Heart left ventricle (tissue), 16 donors: Measurements from ENCODE around the gene GPR137C. TPM values are rescaled to one million over a fixed set of nuclear protein-coding genes. Genes with fewer than 3 reads are reported as not detected.

Experiments
- ATAC-seq, 4 donors: fragments of 200-7000 bp; cut with Tn5 transposase; one replicate each; pipeline ENCODE4 v1.9.1; 2020 to 2022; ENCODE audit warnings: moderate library complexity in 4 of 4, mild to moderate bottlenecking in 3 of 4, moderate number of reproducible peaks in 1 of 4
- DNase-seq, 5 donors: peaks; one replicate each; pipeline ENCODE4 v3.0.0-alpha.2; 2020
- H3K27ac ChIP-seq, 12 donors: fragments of 200-600 bp; sonication (generic) in 4 of 12; one replicate each; pipeline versions ENCODE4 v1.5.0 to v1.8.0; 2016 to 2022; ENCODE audit warnings: mild to moderate bottlenecking in 2 of 12
- H3K27me3 ChIP-seq, 9 donors: fragments of 200-600 bp; sonication (generic) in 2 of 9; one replicate each; pipeline versions ENCODE4 v1.5.1 to v1.8.0; 2016 to 2022; ENCODE audit warnings: mild to moderate bottlenecking in 3 of 9
- H3K36me3 ChIP-seq, 9 donors: fragments of 200-600 bp; sonication (generic) in 2 of 9; one replicate each; pipeline versions ENCODE4 v1.5.0 to v1.8.0; 2018 to 2022; ENCODE audit warnings: mild to moderate bottlenecking in 2 of 9
- H3K4me1 ChIP-seq, 12 donors: fragments of 200-600 bp; sonication (generic) in 4 of 12; one replicate each; pipeline versions ENCODE4 v1.5.0 to v1.8.0; 2016 to 2022; ENCODE audit warnings: mild to moderate bottlenecking in 3 of 12
- H3K4me3 ChIP-seq, 12 donors: fragments of 200-600 bp; sonication (generic) in 4 of 12; one replicate each; pipeline versions ENCODE4 v1.5.0 to v1.8.0; 2017 to 2022; ENCODE audit warnings: mild to moderate bottlenecking in 9 of 12, moderate library complexity in 4 of 12
- H3K9me3 ChIP-seq, 12 donors: fragments of 200-600 bp; sonication (generic) in 4 of 12; one replicate each; pipeline versions ENCODE4 v1.5.0 to v1.8.0; 2016 to 2022; ENCODE audit warnings: mild to moderate bottlenecking in 1 of 12
- POLR2A ChIP-seq, 2 donors: fragments of 450-650 bp; IDR thresholded peaks; one replicate each; pipeline ENCODE4 v1.6.1; 2017; ENCODE audit warnings: antibody characterized with exemption in 2 of 2, mild to moderate bottlenecking in 2 of 2, moderate library complexity in 2 of 2
- WGBS, 4 donors: extraction: QIAGEN DNeasy Blood & Tissue Kit in 2 of 4; methylation state at CpG; one replicate each; pipeline versions ENCODE4 v1.1.5 to v1.1.7; 2013 to 2018; 5-methylcytosine and 5-hydroxymethylcytosine counted together
- intact Hi-C, 10 donors: fragments of 100-400 bp; cut with DNase I; formaldehyde crosslinking; loops; one replicate each; pipeline versions ENCODE4 v1.11.1 to v1.14.2; 2022
- polyA plus RNA-seq, 2 donors: library from polyadenylated mRNA; stranded (reverse); fragments of 200-250 nt; gene quantifications; one replicate each; pipeline ENCODE4 v1.2.3, GENCODE V29; 2013
- total RNA-seq, 9 donors: library from RNA; depleted of rRNA in 2 of 9; stranded (reverse); fragments of >200 nt in 2 of 9; fragmentation: NEBNext Ultra II Directional in 3 of 9; extraction: Animal tissue kit (Norgen Biotek cat#: 25700) in 3 of 9; gene quantifications; one replicate each; pipeline versions ENCODE4 v1.1.0 to v1.2.4, GENCODE V29; 2016 to 2023
- TF ChIP-seq, protein P1 (sequence below), 12 donors: fragments of 200-600 bp; sonication (generic) in 4 of 12; IDR thresholded peaks; one replicate each; pipeline versions ENCODE4 v1.5.0 to v1.8.0; 2018 to 2022; ENCODE audit warnings: antibody characterized with exemption in 12 of 12, mild to moderate bottlenecking in 5 of 12
- donor health status: ischemic (EF 13 %, LVEDD 7.1; RV severe dilation, severe dysfunction).
- donor health status: healthy with polysubstance abuse.
- donor health status: DM: no; HTN: yes; CAD: no.
- donor health status: DM: no; HTN: no; CAD: no.
- donor health status: ischemic (EF 25% LVEDD 6.9; RV normal size, moderate dysfunction).
- donor health status: ischemic (EF 25% LVEDD 5.7; RV mildly dilated, moderate dysfunction).
- donor health status: healthy.
- donor health status: DM: yes; HTN: yes; CAD: no.
- donor health status: ischemic (EF 35%, LVEDD 5.7; RV mildly dilated, moderate dysfunction).
- donor health status: nonischemic (EF 11% LVEDD 7.7; RV severe dilation, severe dysfunction).
- donor health status: DM: yes; HTN: yes; CAD: no.
- donor health status: PGD.
- donor health status: ischemic (EF 29% LVEDD 5.4; RV normal size, mild dysfunction).
- donor health status: nonischemic (EF 23%, LVEDD 6.1; RV moderate dilation, normal function).

Gene GPR137C
- total and polyA plus RNA-seq, 11 donors, result 0.61 to 1.9 (median 1.1) TPM

DNA sequence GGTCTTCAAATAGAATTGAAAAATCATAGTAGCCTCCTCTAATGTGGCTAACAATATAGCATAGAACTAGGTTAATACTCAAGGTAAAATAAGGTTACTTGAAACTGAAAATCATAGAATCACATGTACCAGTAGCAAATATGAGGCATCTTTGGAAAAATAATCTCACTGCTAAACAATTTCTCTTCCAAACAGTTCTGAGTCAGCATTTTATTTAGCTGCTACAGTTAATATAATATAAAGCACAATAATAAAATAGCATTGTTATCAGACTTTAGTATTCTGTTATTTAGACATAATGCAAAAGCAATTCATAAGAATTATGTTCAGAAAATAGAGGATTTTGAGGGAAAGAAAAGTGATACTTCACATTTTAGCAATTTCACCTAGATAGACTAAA lies 107.7 kb downstream of the GPR137C start:
- H3K4me3 ChIP-seq, result no peak overlapping the region
- H3K4me1 ChIP-seq, result no peaks in the 10 kb centered on the region
- DNase-seq (no peak), ATAC-seq (no peak)
- H3K27ac ChIP-seq, result no peak overlapping the region
- no peak for TF ChIP-seq POLR2A (IDR thresholded peaks at IDR 0.05)
- TF ChIP-seq, protein P1, sequence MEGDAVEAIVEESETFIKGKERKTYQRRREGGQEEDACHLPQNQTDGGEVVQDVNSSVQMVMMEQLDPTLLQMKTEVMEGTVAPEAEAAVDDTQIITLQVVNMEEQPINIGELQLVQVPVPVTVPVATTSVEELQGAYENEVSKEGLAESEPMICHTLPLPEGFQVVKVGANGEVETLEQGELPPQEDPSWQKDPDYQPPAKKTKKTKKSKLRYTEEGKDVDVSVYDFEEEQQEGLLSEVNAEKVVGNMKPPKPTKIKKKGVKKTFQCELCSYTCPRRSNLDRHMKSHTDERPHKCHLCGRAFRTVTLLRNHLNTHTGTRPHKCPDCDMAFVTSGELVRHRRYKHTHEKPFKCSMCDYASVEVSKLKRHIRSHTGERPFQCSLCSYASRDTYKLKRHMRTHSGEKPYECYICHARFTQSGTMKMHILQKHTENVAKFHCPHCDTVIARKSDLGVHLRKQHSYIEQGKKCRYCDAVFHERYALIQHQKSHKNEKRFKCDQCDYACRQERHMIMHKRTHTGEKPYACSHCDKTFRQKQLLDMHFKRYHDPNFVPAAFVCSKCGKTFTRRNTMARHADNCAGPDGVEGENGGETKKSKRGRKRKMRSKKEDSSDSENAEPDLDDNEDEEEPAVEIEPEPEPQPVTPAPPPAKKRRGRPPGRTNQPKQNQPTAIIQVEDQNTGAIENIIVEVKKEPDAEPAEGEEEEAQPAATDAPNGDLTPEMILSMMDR (IDR thresholded peaks at IDR 0.05), result no peak
- H3K36me3 ChIP-seq, result peaks cover 0 to 70% (median 46%) of the 10 kb centered on the region in 9 donors
- intact Hi-C loops, result no loop called here
- H3K9me3 ChIP-seq, result no peaks in the 10 kb centered on the region
- H3K27me3 ChIP-seq, result no peaks in the 10 kb centered on the region

DNA sequence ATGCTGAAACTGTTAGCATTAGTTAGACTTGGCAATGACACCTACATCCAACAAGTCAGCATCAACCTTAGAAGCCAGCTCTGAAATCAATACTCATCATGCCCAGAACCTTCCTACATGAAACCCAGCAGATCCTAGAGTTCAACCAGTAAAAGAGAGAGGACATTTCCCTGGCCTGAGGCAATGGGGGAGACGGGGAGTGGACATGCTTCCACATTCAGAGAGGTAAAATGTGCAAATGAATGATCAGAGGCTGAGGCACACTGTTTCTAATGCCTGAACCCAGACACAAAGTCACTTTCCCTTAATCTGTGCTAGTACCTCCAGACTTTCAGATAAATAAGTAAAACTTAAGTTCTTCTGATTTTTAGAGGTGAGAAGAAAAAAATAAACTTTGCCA lies 108.2 kb downstream of the GPR137C start:
- H3K9me3 ChIP-seq, result no peaks in the 10 kb centered on the region
- 91 to 100% (median 96%) methylated on average over 1 of the region's 1 CpG for WGBS, 4 donors
- H3K4me3 ChIP-seq, result no peak overlapping the region
- no peak for DNase-seq
- no peak overlapping the region for H3K27ac ChIP-seq
- no peaks in the 10 kb centered on the region for H3K27me3 ChIP-seq
- H3K4me1 ChIP-seq, result no peaks in the 10 kb centered on the region
- intact Hi-C loops, result no loop called here
- no peak for TF ChIP-seq POLR2A (IDR thresholded peaks at IDR 0.05)
- TF ChIP-seq, protein P1 (IDR thresholded peaks at IDR 0.05), result no peak
- peaks cover 0 to 71% (median 50%) of the 10 kb centered on the region in 9 donors for H3K36me3 ChIP-seq
- no peak for ATAC-seq

DNA sequence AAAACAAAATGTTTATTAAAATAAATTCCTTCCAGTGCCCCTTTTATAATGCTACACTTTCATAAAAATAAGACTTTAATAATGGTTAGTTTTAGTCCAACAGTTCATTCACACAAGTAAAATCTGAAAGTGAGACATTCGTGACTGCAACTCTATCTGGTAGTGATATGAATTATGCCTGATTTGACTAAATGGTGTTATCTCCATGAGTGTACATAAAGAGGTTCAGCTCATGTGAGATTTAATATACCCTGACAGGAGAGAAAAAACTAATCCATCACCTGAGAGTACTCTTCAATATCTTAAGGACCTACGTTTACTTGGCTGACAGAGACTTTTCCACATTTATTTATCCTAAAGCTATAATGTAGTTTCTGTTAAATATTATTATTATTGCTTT lies 108.7 kb downstream of the GPR137C start:
- peaks cover 0 to 71% (median 50%) of the 10 kb centered on the region in 9 donors for H3K36me3 ChIP-seq
- DNase-seq (no peak), ATAC-seq (no peak)
- WGBS, 4 donors, result 93 to 97% (median 95%) methylated on average over 2 of the region's 2 CpGs
- no peaks in the 10 kb centered on the region for H3K27me3 ChIP-seq
- H3K4me1 ChIP-seq, result no peaks in the 10 kb centered on the region
- H3K9me3 ChIP-seq, result no peaks in the 10 kb centered on the region
- no peak for TF ChIP-seq POLR2A (IDR thresholded peaks at IDR 0.05)
- TF ChIP-seq, protein P1 (IDR thresholded peaks at IDR 0.05), result no peak
- intact Hi-C loops, result no loop called here
- H3K4me3 ChIP-seq, result no peak overlapping the region
- H3K27ac ChIP-seq, result no peak overlapping the region

DNA sequence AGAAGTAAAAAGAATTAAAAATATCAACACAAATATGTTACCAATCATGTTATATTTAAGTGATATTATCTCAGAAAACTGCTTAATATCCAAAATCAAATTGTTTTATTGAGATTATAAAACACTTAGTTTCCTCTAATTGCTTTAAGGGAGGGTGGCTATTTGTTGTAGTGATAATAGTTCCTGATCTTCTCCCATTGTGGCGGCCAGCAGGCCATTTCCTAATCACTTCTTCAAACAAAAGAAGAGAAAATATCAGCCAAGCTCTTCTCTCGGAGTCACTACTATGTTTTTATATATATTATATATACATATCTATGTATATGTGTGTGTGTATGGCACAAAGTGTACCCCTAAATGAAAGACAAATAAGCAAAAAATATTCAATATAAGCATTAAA lies 111.2 kb downstream of the GPR137C start:
- no peak for TF ChIP-seq POLR2A (IDR thresholded peaks at IDR 0.05)
- TF ChIP-seq, protein P1 (IDR thresholded peaks at IDR 0.05), result no peak
- WGBS, 4 donors, result 88 to 94% (median 92%) methylated on average over 2 of the region's 2 CpGs

More for the DNA sequence above, 111.2 kb downstream of the GPR137C start:
- no peaks in the 10 kb centered on the region for H3K9me3 ChIP-seq
- H3K27ac ChIP-seq, result no peak overlapping the region
- H3K27me3 ChIP-seq, result no peaks in the 10 kb centered on the region
- intact Hi-C loops, result no loop called here
- H3K4me3 ChIP-seq, result no peak overlapping the region
- H3K36me3 ChIP-seq, result peaks cover 0 to 80% (median 46%) of the 10 kb centered on the region in 9 donors
- H3K4me1 ChIP-seq, result no peaks in the 10 kb centered on the region
- DNase-seq, result no peak
- ATAC-seq, result no peak
